Breast epithelium (tissue), 4 donors: ENCODE results near the gene PIGH. TPM values are rescaled to one million over a fixed set of nuclear protein-coding genes. Genes with fewer than 3 reads are reported as not detected.
A peak's percentile ranks its signal among the peaks of the same experiment; 100 is the strongest.

Experiments
- DNase-seq, 2 donors: peaks; one replicate each; pipeline ENCODE4 v3.0.0-alpha.2; 2019; ENCODE audit warnings: low spot score in 2 of 2
- H3K27ac ChIP-seq, 2 donors: fragments of 200-600 bp; sonication (generic) in 1 of 2; one replicate each; pipeline ENCODE4 v1.5.1; 2016 to 2019; ENCODE audit warnings: mild to moderate bottlenecking in 1 of 2
- H3K27me3 ChIP-seq, 2 donors: fragments of 200-600 bp; sonication (generic) in 1 of 2; one replicate each; pipeline versions ENCODE4 v1.5.1 to v1.6.0; 2017 to 2019; ENCODE audit warnings: control low read depth in 1 of 2, mild to moderate bottlenecking in 1 of 2
- H3K36me3 ChIP-seq: fragments of 200-600 bp; one replicate; pipeline ENCODE4 v1.5.1; 2019
- H3K4me1 ChIP-seq, 2 donors: fragments of 200-600 bp; sonication (generic); one replicate each; pipeline ENCODE4 v1.5.1; 2016 to 2019; ENCODE audit warnings: control low read depth in 1 of 2
- H3K4me3 ChIP-seq, 3 donors: fragments of 200-600 bp; sonication (generic); 1 replicate in 2 of 3; 2 replicates in 1 of 3; pipeline ENCODE4 v1.5.1; 2016 to 2019; ENCODE audit warnings: mild to moderate bottlenecking in 3 of 3, moderate library complexity in 2 of 3
- H3K9me3 ChIP-seq, 2 donors: fragments of 200-600 bp; sonication (generic) in 1 of 2; one replicate each; pipeline ENCODE4 v1.5.1; 2016 to 2019; ENCODE audit warnings: control low read depth in 1 of 2
- POLR2A ChIP-seq: fragments of 450-650 bp; IDR thresholded peaks from one replicate; pipeline ENCODE4 v1.6.1; 2016; ENCODE audit warnings: antibody characterized with exemption, mild to moderate bottlenecking, moderate library complexity
- POLR2AphosphoS5 ChIP-seq, 3 donors: sonication (generic); formaldehyde crosslinking; IDR thresholded peaks; one replicate each; pipeline ENCODE4 v1.6.1; 2017; ENCODE audit warnings: antibody characterized with exemption in 3 of 3
- intact Hi-C: fragments of 100-400 bp; cut with DNase I; formaldehyde crosslinking; loops from one replicate; pipeline ENCODE4 v1.15.1; 2023; ENCODE audit warnings: low total_unique reads
- total RNA-seq, 3 donors: library from RNA; depleted of rRNA; stranded (reverse); fragments of >200 nt; gene quantifications; one replicate each; pipeline ENCODE4 v1.1.0, GENCODE V29; 2016
- TF ChIP-seq, protein P1 (sequence below), 3 donors: fragments of 450-650 bp; IDR thresholded peaks; one replicate each; pipeline ENCODE4 v1.5.1; 2016 to 2017; ENCODE audit warnings: antibody characterized with exemption in 3 of 3, mild to moderate bottlenecking in 3 of 3, moderate library complexity in 3 of 3

Gene PIGH, protein sequence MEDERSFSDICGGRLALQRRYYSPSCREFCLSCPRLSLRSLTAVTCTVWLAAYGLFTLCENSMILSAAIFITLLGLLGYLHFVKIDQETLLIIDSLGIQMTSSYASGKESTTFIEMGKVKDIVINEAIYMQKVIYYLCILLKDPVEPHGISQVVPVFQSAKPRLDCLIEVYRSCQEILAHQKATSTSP
- 10 to 100 TPM; 32.8 to 37.6 (median 33.8) TPM for total RNA-seq

DNA sequence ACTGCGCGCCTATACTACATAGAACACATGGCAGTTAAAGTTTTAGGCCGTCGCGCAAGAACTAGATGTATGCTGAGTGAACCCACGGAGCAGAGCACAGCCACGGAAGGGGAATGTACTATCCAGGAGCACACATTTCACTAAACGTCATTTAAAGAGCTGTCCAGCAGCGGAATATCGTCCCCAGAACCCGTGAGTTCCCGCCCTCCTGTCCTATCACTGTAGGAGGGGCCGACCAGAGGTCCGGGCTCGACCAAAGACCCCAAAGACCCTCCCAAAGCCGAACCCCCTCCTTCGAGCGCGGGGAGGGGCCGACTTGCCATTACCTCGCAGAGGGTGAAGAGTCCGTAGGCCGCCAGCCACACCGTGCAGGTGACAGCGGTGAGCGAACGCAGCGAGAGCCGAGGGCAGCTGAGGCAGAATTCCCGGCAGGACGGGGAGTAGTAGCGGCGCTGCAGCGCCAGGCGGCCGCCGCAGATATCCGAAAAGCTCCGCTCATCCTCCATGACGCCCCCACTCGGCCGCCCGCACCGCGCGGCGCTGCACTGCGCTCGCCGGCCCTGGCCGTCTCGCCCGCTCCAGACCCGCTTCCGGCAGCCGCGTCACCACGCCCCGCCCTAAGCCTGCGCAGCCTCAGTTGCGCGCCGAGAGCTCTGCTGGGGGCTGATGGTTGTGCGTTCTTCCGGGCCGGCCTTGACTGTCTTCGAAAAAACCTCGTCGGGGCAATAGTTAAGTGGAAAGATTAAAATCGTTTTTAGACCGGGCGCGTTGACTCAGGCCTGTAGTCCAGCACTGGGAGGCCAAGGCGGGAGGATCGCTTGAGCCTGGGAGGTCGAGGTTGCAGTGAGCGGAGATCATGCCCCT lies at the start of gene PIGH:
Gene PIGH, minus strand, starts transcription at position 571 of the 864 bp plus-strand sequence. Its CDS starts 65 bp downstream, at position 506.
- H3K27me3 ChIP-seq: no peaks in the 10 kb centered on the region
- no peaks in the 10 kb centered on the region for H3K9me3 ChIP-seq
- H3K4me3 ChIP-seq: peak within 1 kb of the TSS; percentile 71 to 96 (median 94)
- peak; percentile 63 to 91 (median 72) for TF ChIP-seq POLR2AphosphoS5 (IDR thresholded peaks at IDR 0.05)
- TF ChIP-seq POLR2A: peak; percentile 69
- TF ChIP-seq, protein P1, sequence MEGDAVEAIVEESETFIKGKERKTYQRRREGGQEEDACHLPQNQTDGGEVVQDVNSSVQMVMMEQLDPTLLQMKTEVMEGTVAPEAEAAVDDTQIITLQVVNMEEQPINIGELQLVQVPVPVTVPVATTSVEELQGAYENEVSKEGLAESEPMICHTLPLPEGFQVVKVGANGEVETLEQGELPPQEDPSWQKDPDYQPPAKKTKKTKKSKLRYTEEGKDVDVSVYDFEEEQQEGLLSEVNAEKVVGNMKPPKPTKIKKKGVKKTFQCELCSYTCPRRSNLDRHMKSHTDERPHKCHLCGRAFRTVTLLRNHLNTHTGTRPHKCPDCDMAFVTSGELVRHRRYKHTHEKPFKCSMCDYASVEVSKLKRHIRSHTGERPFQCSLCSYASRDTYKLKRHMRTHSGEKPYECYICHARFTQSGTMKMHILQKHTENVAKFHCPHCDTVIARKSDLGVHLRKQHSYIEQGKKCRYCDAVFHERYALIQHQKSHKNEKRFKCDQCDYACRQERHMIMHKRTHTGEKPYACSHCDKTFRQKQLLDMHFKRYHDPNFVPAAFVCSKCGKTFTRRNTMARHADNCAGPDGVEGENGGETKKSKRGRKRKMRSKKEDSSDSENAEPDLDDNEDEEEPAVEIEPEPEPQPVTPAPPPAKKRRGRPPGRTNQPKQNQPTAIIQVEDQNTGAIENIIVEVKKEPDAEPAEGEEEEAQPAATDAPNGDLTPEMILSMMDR (IDR thresholded peaks at IDR 0.05): peak; percentile 59 to 66 (median 59)
- no peaks in the 10 kb centered on the region for H3K36me3 ChIP-seq
- peak within 1 kb of the TSS; percentile 91 to 97 for H3K27ac ChIP-seq
- H3K4me1 ChIP-seq: no peaks in the 10 kb centered on the region
- intact Hi-C loops: no loop called here
- DNase-seq: peak; percentile 75 to 84

DNA sequence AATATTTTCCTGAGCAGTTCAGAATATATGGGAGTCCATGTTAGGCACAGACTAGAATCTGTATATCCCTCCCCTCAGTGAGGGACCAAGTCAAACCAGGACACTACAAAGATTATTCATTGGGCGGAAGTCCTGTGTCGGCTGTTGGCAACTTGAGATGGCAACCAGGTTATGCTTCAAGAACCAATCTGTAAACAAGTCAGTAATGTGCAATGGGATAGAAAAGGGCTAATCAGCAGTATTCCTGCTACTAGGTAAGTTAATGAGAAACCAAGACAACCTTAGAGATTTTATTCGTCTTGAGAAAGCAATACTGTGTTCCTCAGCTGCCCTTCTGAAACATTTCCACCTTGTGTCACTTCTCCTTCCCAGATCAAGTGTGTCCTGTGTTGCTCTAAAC lies 46.1 kb upstream of the PIGH start:
- Histone ChIP-seq H3K9me3 (no peaks in the 10 kb centered on the region), H3K36me3 (no peaks in the 10 kb centered on the region), H3K4me1 (no peaks in the 10 kb centered on the region), H3K27ac (no peak overlapping the region), H3K4me3 (no peak overlapping the region), H3K27me3 (no peaks in the 10 kb centered on the region)
- DNase-seq: no peak
- intact Hi-C loops: no loop called here
- TF ChIP-seq POLR2AphosphoS5 (IDR thresholded peaks at IDR 0.05): no peak
- TF ChIP-seq, protein P1 (IDR thresholded peaks at IDR 0.05): no peak
- no peak for TF ChIP-seq POLR2A

DNA sequence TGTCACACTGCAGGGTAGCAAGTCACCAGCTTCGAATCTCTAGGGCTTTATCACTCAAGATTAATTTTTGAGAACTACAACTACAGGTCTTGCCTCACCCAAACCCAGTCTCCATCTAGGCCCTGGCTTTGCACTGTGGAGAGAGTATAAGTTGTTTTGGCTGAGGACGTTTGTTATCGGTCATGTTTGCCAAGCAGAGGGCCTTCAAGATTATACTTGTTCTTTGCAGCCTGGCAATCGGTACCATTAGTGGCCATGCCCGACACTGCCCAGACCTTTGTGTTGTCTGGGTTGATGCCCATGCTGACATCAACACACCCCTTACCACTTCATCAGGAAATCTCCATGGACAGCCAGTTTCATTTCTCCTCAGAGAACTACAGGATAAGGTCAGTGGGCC lies 45.3 kb upstream of the PIGH start:
- Histone ChIP-seq H3K9me3 (no peaks in the 10 kb centered on the region), H3K4me1 (no peaks in the 10 kb centered on the region), H3K4me3 (no peak overlapping the region), H3K27ac (no peak overlapping the region), H3K36me3 (no peaks in the 10 kb centered on the region), H3K27me3 (no peaks in the 10 kb centered on the region)
- no peak for DNase-seq
- intact Hi-C loops: no loop called here
- TF ChIP-seq POLR2AphosphoS5 (IDR thresholded peaks at IDR 0.05): no peak
- TF ChIP-seq, protein P1 (IDR thresholded peaks at IDR 0.05): no peak
- no peak for TF ChIP-seq POLR2A

DNA sequence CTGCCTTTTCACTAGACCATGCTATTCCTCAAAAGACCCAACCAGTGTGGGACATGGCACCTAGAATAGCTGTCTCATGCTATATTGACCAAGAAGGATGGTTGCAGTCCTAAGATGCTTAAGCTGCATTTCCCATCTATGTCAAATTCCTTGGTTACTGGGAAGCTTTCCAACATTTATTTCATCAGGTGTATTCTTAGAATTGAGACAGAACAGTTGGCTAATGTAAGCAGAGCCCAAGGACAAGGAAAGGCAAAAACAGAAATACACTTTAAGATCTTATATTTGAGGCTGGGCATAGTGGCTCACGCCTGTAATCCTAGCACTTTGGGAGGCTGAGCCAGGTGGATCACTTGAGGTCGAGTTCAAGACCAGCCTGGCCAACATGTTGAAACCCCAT lies 44.4 kb upstream of the PIGH start:
- H3K4me1 ChIP-seq: no peaks in the 10 kb centered on the region
- DNase-seq: no peak
- no peak overlapping the region for H3K27ac ChIP-seq
- H3K4me3 ChIP-seq: no peak overlapping the region
- H3K36me3 ChIP-seq: no peaks in the 10 kb centered on the region
- intact Hi-C loops: no loop called here
- TF ChIP-seq, protein P1 (IDR thresholded peaks at IDR 0.05): no peak
- TF ChIP-seq POLR2A (no peak), POLR2AphosphoS5 (IDR thresholded peaks at IDR 0.05) (no peak)
- H3K9me3 ChIP-seq: no peaks in the 10 kb centered on the region
- H3K27me3 ChIP-seq: no peaks in the 10 kb centered on the region

DNA sequence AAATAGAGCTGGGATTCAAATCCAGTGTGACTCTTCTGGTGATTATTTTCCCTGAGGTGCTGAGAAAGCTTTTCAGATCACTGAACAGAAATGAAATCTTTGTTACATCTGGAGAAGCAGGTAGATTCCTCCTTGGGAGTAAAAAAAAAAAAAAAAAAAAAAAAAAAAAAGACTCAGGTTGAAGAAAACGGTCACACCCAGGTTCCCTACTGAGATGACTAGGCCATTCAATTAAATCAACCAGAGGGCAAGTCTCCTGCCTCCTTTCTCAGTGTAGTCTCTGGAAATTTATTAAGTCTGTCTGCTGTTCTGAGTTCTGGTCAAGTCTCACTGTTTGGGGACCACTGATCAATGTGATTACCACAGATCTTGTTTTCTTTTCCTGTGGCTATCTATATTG lies 43.6 kb upstream of the PIGH start:
- TF ChIP-seq, protein P1 (IDR thresholded peaks at IDR 0.05): no peak
- TF ChIP-seq POLR2AphosphoS5 (IDR thresholded peaks at IDR 0.05) (no peak), POLR2A (no peak)
- no peak overlapping the region for H3K27ac ChIP-seq
- H3K4me1 ChIP-seq: no peaks in the 10 kb centered on the region
- DNase-seq: no peak
- H3K9me3 ChIP-seq: no peaks in the 10 kb centered on the region
- no peaks in the 10 kb centered on the region for H3K36me3 ChIP-seq
- no peaks in the 10 kb centered on the region for H3K27me3 ChIP-seq
- intact Hi-C loops: no loop called here
- no peak overlapping the region for H3K4me3 ChIP-seq
